GM18907 (cell line): Measurements from ENCODE around the gene FGD2.
"Not testable (repeated sequence)": the region's sequence is repeated elsewhere in the genome, so short reads cannot be mapped to it uniquely, and the experiment has no call there.

ENCODE experiments used
- ATAC-seq: cut with Tn5 transposase; IDR thresholded peaks from one replicate; pipeline ENCODE4 v1.9.1; 2021; ENCODE audit warnings: mild to moderate bottlenecking, moderate library complexity; ENCODE audit not compliant: unreplicated experiment

FGD2 gene

GRCh38 chr6:36989264-36989663, 16.2 kb upstream of the FGD2 start:
- ATAC-seq, result no peak

- not testable (repeated sequence) for ATAC-seq
Measured at GRCh38 chr6:36990401-36990800, 15.1 kb upstream of the FGD2 start.

- no peak for ATAC-seq
Measured at GRCh38 chr6:36997811-36998722, 7.4 kb upstream of the FGD2 start.

- no peak for ATAC-seq
Measured at GRCh38 chr6:36998723-36999038, 6.8 kb upstream of the FGD2 start.

- ATAC-seq, result no peak
Measured at GRCh38 chr6:36999061-36999750, 6.2 kb upstream of the FGD2 start.

GRCh38 chr6:36999751-37000125, 5.7 kb upstream of the FGD2 start:
- ATAC-seq, result no peak

- ATAC-seq, result no peak
Measured at GRCh38 chr6:37004044-37004980, 1.1 kb upstream of the FGD2 start.

GRCh38 chr6:37005827-37006567, 542 bp downstream of the FGD2 start:
- ATAC-seq, result peak; percentile 4

GRCh38 chr6:37006793-37007339, 1.4 kb downstream of the FGD2 start:
- ATAC-seq, result no peak

- ATAC-seq, result peak; percentile 39
Measured at GRCh38 chr6:37007340-37008043, 2.0 kb downstream of the FGD2 start.

GRCh38 chr6:37008484-37009465, 3.3 kb downstream of the FGD2 start:
- ATAC-seq, result no peak

- no peak for ATAC-seq
Measured at GRCh38 chr6:37010402-37010892, 5.0 kb downstream of the FGD2 start.

- ATAC-seq, result no peak
Measured at GRCh38 chr6:37011656-37012378, 6.4 kb downstream of the FGD2 start.

- ATAC-seq, result no peak
Measured at GRCh38 chr6:37013516-37014491, 8.3 kb downstream of the FGD2 start.

- no peak for ATAC-seq
Measured at GRCh38 chr6:37014667-37015066, 9.2 kb downstream of the FGD2 start.

- ATAC-seq, result no peak
Measured at GRCh38 chr6:37015532-37015931, 10.1 kb downstream of the FGD2 start.
